CD4-positive, alpha-beta T cell (primary cell): ENCODE results near the gene RPTOR. TPM values are rescaled to one million over a fixed set of nuclear protein-coding genes. Genes with fewer than 3 reads are reported as not detected.

Experiments used
- ATAC-seq: fragments of 200-7000 bp; cut with Tn5 transposase; one replicate; pipeline ENCODE4 v1.10.0; 2022; ENCODE audit warnings: mild to moderate bottlenecking; ENCODE audit not compliant: poor library complexity
- CTCF ChIA-PET: fragments of 350-600 bp; sonication (Branson Sonifier 250); formaldehyde crosslinking; loops from one replicate; lab custom pipeline; 2021; ENCODE audit warnings: antibody characterized with exemption, inconsistent platforms; lab: Charles Lee
- POLR2A ChIA-PET: fragments of 350-600 bp; sonication (Branson Sonifier 250); formaldehyde crosslinking; loops from one replicate; lab custom pipeline; 2021; ENCODE audit warnings: antibody characterized with exemption, inconsistent platforms; lab: Charles Lee
- DNase-seq, 14 experiments: peaks; one replicate each; pipeline ENCODE4 v3.0.0-alpha.2; 2013 to 2020; ENCODE audit warnings: mixed read lengths in 2 of 14
- H3K27ac ChIP-seq, 2 donors: one replicate each; pipeline versions ENCODE4 v1.5.1 to v1.7.0; 2013; ENCODE audit warnings: low read length in 2 of 2, low read depth in 1 of 2, mild to moderate bottlenecking in 1 of 2
- H3K27me3 ChIP-seq, 2 experiments: 1 replicate in 1 of 2; 2 replicates in 1 of 2; pipeline versions ENCODE4 v1.6.1 to v1.7.0; 2013; ENCODE audit warnings: low read length in 2 of 2, control low read depth in 1 of 2, mild to moderate bottlenecking in 1 of 2, moderate library complexity in 1 of 2; ENCODE audit not compliant: insufficient read depth in 2 of 2, control insufficient read depth in 1 of 2
- H3K36me3 ChIP-seq: one replicate; pipeline ENCODE4 v1.6.1; 2013; ENCODE audit warnings: low read length, control low read depth; ENCODE audit not compliant: insufficient read depth
- H3K4me1 ChIP-seq: one replicate; pipeline ENCODE4 v1.6.1; 2013; ENCODE audit warnings: low read length, control low read depth; ENCODE audit not compliant: insufficient read depth
- H3K4me3 ChIP-seq: one replicate; pipeline ENCODE4 v1.5.1; 2013; ENCODE audit warnings: mild to moderate bottlenecking, low read length, moderate library complexity
- H3K9me3 ChIP-seq, 2 experiments: 1 replicate in 1 of 2; 2 replicates in 1 of 2; pipeline versions ENCODE4 v1.6.1 to v1.7.0; 2013; ENCODE audit warnings: low read length in 2 of 2, mild to moderate bottlenecking in 2 of 2, control low read depth in 1 of 2, moderate library complexity in 1 of 2; ENCODE audit not compliant: control insufficient read depth in 1 of 2, insufficient read depth in 1 of 2
- H3K27ac Mint-ChIP-seq: one replicate; pipeline ENCODE4 v1.8.0; 2020; ENCODE audit warnings: mixed read lengths
- H3K27me3 Mint-ChIP-seq: one replicate; pipeline ENCODE4 v1.8.0; 2021; ENCODE audit warnings: mixed read lengths
- H3K36me3 Mint-ChIP-seq: one replicate; pipeline ENCODE4 v1.8.0; 2021; ENCODE audit warnings: low read depth, mixed read lengths
- H3K4me1 Mint-ChIP-seq: one replicate; pipeline ENCODE4 v1.8.0; 2021; ENCODE audit warnings: low read depth, mixed read lengths
- H3K4me3 Mint-ChIP-seq: one replicate; pipeline ENCODE4 v1.8.0; 2020; ENCODE audit warnings: mild to moderate bottlenecking, mixed read lengths
- H3K9me3 Mint-ChIP-seq: one replicate; pipeline ENCODE4 v1.8.0; 2020; ENCODE audit warnings: mixed read lengths
- CTCF ChIP-seq: fragments of 200-600 bp; IDR thresholded peaks from one replicate; pipeline ENCODE4 v1.8.0; 2022; ENCODE audit warnings: antibody characterized with exemption, mild to moderate bottlenecking
- intact Hi-C, 2 experiments: fragments of 100-400 bp; cut with DNase I in 1 of 2; cut with micrococcal nuclease in 1 of 2; formaldehyde crosslinking; loops; one replicate each; pipeline versions ENCODE4 v1.15.1 to v1.9.0; 2023 to 2025; cut with DNase I, micrococcal nuclease
- total RNA-seq, 174 experiments: library from RNA in 2 of 174; stranded (reverse) in 2 of 174; gene quantifications; one replicate each; pipeline ENCODE4 v1.2.3 and lab custom pipeline; 2021 to 2026

RPTOR gene
- total RNA-seq, 2 experiments from 2014 or later: 45.0 to 47.1 TPM

- Mint-ChIP-seq H3K27ac (no peak overlapping the region), H3K27me3 (no peaks in the 10 kb centered on the region)
These were observed 420.4 kb downstream of the RPTOR start for GRCh38 chr17:80964859-80965580.

GRCh38 chr17:80965606-80966005 is 421.0 kb downstream of the RPTOR start:
- Histone ChIP-seq H3K36me3 (peaks cover 14% of the 10 kb centered on the region), H3K27ac (no peak overlapping the region), H3K9me3 (peaks cover 0 to 11% of the 10 kb centered on the region in 2 experiments), H3K4me3 (no peak overlapping the region), H3K27me3 (no peaks in the 10 kb centered on the region), H3K4me1 (peaks cover 14% of the 10 kb centered on the region)
- Mint-ChIP-seq H3K27me3 (no peaks in the 10 kb centered on the region), H3K9me3 (no peaks in the 10 kb centered on the region), H3K27ac (no peak overlapping the region), H3K4me1 (peaks cover 5% of the 10 kb centered on the region), H3K4me3 (no peak overlapping the region), H3K36me3 (peaks cover 17% of the 10 kb centered on the region)
- ChIA-PET CTCF (no interaction called here), POLR2A (no interaction called here)
- no peak for TF ChIP-seq CTCF
- intact Hi-C loops: no loop called here
- no peak for ATAC-seq
- DNase-seq: no peak

More at GRCh38 chr17:80964859-80965580, 420.4 kb downstream of the RPTOR start:
- no peaks in the 10 kb centered on the region for H3K9me3 Mint-ChIP-seq
- ATAC-seq (no peak), DNase-seq (no peak)
- TF ChIP-seq CTCF: no peak
- intact Hi-C loops: no loop called here
- Histone ChIP-seq H3K27me3 (no peaks in the 10 kb centered on the region), H3K36me3 (peaks cover 14% of the 10 kb centered on the region), H3K27ac (no peak overlapping the region), H3K4me1 (peaks cover 8% of the 10 kb centered on the region), H3K9me3 (peaks cover 0 to 11% of the 10 kb centered on the region in 2 experiments), H3K4me3 (no peak overlapping the region)
- H3K36me3 Mint-ChIP-seq: peaks cover 17% of the 10 kb centered on the region
- H3K4me1 Mint-ChIP-seq: no peaks in the 10 kb centered on the region
- POLR2A ChIA-PET: no interaction called here
- no peak overlapping the region for H3K4me3 Mint-ChIP-seq
- CTCF ChIA-PET: no interaction called here

GRCh38 chr17:80967404-80967872 is 422.8 kb downstream of the RPTOR start:
- H3K27me3 Mint-ChIP-seq: no peaks in the 10 kb centered on the region
- CTCF ChIA-PET: no interaction called here

More at GRCh38 chr17:80967404-80967872, 422.8 kb downstream of the RPTOR start:
- Histone ChIP-seq H3K4me3 (no peak overlapping the region), H3K9me3 (peaks cover 0 to 11% of the 10 kb centered on the region in 2 experiments), H3K27ac (no peak overlapping the region), H3K4me1 (peaks cover 23% of the 10 kb centered on the region), H3K27me3 (no peaks in the 10 kb centered on the region), H3K36me3 (peaks cover 12% of the 10 kb centered on the region)
- DNase-seq: no peak
- intact Hi-C loops: no loop called here
- H3K27ac Mint-ChIP-seq: no peak overlapping the region
- peaks cover 17% of the 10 kb centered on the region for H3K36me3 Mint-ChIP-seq
- POLR2A ChIA-PET: no interaction called here
- no peak for TF ChIP-seq CTCF
- ATAC-seq: no peak
- peaks cover 6% of the 10 kb centered on the region for H3K4me1 Mint-ChIP-seq
- H3K4me3 Mint-ChIP-seq: no peak overlapping the region
- no peaks in the 10 kb centered on the region for H3K9me3 Mint-ChIP-seq
